Neural cell (in vitro differentiated cells): Measurements from ENCODE around the gene ARHGEF11. TPM values are rescaled to one million over a fixed set of nuclear protein-coding genes. Genes with fewer than 3 reads are reported as not detected.

ENCODE experiments used
- H2AFZ ChIP-seq: fragments of 200-600, 300-800 bp; sonication (generic), shearing (Covaris generic); 2 replicates; pipeline ENCODE4 v1.6.0; 2014; ENCODE audit warnings: low read depth, mild to moderate bottlenecking, antibody characterized with exemption, low read length, moderate library complexity
- H3F3A ChIP-seq: fragments of 200-600 bp; shearing (Covaris generic); 2 replicates; pipeline ENCODE4 v1.6.1; 2016; ENCODE audit warnings: mild to moderate bottlenecking, moderate library complexity, mixed read lengths, antibody characterized with exemption, low read length; ENCODE audit not compliant: insufficient read depth, poor library complexity, severe bottlenecking
- H3K27ac ChIP-seq: fragments of 200-600, 300-800 bp; sonication (generic), shearing (Covaris generic); 2 replicates; pipeline ENCODE4 v1.5.1; 2014; ENCODE audit warnings: mild to moderate bottlenecking, low read length, moderate library complexity
- H3K27me3 ChIP-seq: fragments of 300-800, 200-600 bp; sonication (generic), shearing (Covaris generic); 2 replicates; pipeline ENCODE4 v1.6.0; 2014; ENCODE audit warnings: mild to moderate bottlenecking, low read depth, low read length, moderate library complexity; ENCODE audit not compliant: insufficient read depth
- H3K36me3 ChIP-seq: fragments of 300-800, 200-600 bp; sonication (generic), shearing (Covaris generic); 2 replicates; pipeline ENCODE4 v1.5.1; 2014; ENCODE audit warnings: mild to moderate bottlenecking, antibody characterized with exemption, low read length, moderate library complexity; ENCODE audit not compliant: insufficient read depth
- H3K4me2 ChIP-seq: fragments of 300-800, 200-600 bp; sonication (generic), shearing (Covaris generic); 2 replicates; pipeline ENCODE4 v1.6.0; 2014; ENCODE audit warnings: mild to moderate bottlenecking, low read length
- H3K4me3 ChIP-seq: fragments of 300-800, 200-600 bp; sonication (generic), shearing (Covaris generic); 2 replicates; pipeline ENCODE4 v1.5.1; 2014; ENCODE audit warnings: mild to moderate bottlenecking, low read length, moderate library complexity
- H3K79me2 ChIP-seq: fragments of 200-600 bp; shearing (Covaris generic); replicated peaks from 2 replicates; pipeline ENCODE4 v1.6.0; 2014; ENCODE audit warnings: mild to moderate bottlenecking, low read length, moderate library complexity; ENCODE audit not compliant: insufficient read depth
- H3K9ac ChIP-seq: fragments of 300-800, 200-600 bp; sonication (generic), shearing (Covaris generic); 2 replicates; pipeline ENCODE4 v1.6.1; 2016; ENCODE audit warnings: mild to moderate bottlenecking, low read length, mixed read lengths
- H3K9me2 ChIP-seq: fragments of 200-600 bp; shearing (Covaris generic); 2 replicates; pipeline ENCODE4 v1.6.1; 2016; ENCODE audit warnings: mild to moderate bottlenecking, low read length, mixed read lengths; ENCODE audit not compliant: insufficient read depth
- H3K9me3 ChIP-seq: fragments of 200-600, 300-800 bp; sonication (generic), shearing (Covaris generic); 2 replicates; pipeline ENCODE4 v1.6.1; 2016; ENCODE audit warnings: mild to moderate bottlenecking, mixed run types, low read length, moderate library complexity, mixed read lengths
- H4K20me1 ChIP-seq: fragments of 200-600 bp; shearing (Covaris generic); 2 replicates; pipeline ENCODE4 v1.6.1; 2016; ENCODE audit warnings: mild to moderate bottlenecking, mixed run types; ENCODE audit not compliant: insufficient read depth
- EP300 ChIP-seq: fragments of 450-650 bp; conservative IDR thresholded peaks from 2 replicates; pipeline ENCODE4 v1.6.1; 2014; ENCODE audit warnings: antibody characterized with exemption, mild to moderate bottlenecking, moderate library complexity; ENCODE audit not compliant: poor library complexity, severe bottlenecking
- EZH2 ChIP-seq: fragments of 200-600, 300-800 bp; shearing (Covaris generic), sonication (generic); IDR thresholded peaks from 2 replicates; pipeline ENCODE4 v1.6.1; 2014; ENCODE audit warnings: antibody characterized with exemption, low read length, borderline replicate concordance, mild to moderate bottlenecking; ENCODE audit not compliant: insufficient read depth, poor library complexity, severe bottlenecking
- MXI1 ChIP-seq: fragments of 450-650 bp; conservative IDR thresholded peaks from 2 replicates; pipeline ENCODE4 v1.6.1; 2014; ENCODE audit warnings: antibody characterized with exemption, mild to moderate bottlenecking; ENCODE audit not compliant: poor library complexity, severe bottlenecking
- POLR2AphosphoS5 ChIP-seq: IDR thresholded peaks from 2 replicates; pipeline ENCODE4 v1.6.1; 2012
- RAD21 ChIP-seq: fragments of 450-650 bp; conservative IDR thresholded peaks from 2 replicates; pipeline ENCODE4 v1.6.1; 2014; ENCODE audit warnings: antibody characterized with exemption, mild to moderate bottlenecking, moderate library complexity
- SMC3 ChIP-seq: fragments of 450-650 bp; conservative IDR thresholded peaks from 2 replicates; pipeline ENCODE4 v1.6.1; 2014; ENCODE audit warnings: antibody characterized with exemption, mild to moderate bottlenecking, moderate library complexity; ENCODE audit not compliant: poor library complexity
- TAF1 ChIP-seq: IDR thresholded peaks from 2 replicates; pipeline ENCODE4 v1.6.1; 2012; ENCODE audit warnings: low read depth
- polyA plus RNA-seq: library from polyadenylated mRNA; depleted of rRNA; stranded (reverse); fragments of >200 nt; gene quantifications from 2 replicates; pipeline ENCODE4 v1.2.3, GENCODE V29; 2014
- TF ChIP-seq, protein P1 (sequence below): fragments of 450-650 bp; IDR thresholded peaks from 2 replicates; pipeline ENCODE4 v1.5.1; 2014; ENCODE audit warnings: antibody characterized with exemption, mild to moderate bottlenecking, moderate library complexity; ENCODE audit not compliant: poor library complexity, severe bottlenecking
- TF ChIP-seq, protein P2 (sequence below): IDR thresholded peaks from 2 replicates; pipeline ENCODE4 v1.6.1; 2012; ENCODE audit warnings: borderline replicate concordance

Gene ARHGEF11
- polyA plus RNA-seq, 1 donor from 2014 or later = 33.2 TPM

DNA sequence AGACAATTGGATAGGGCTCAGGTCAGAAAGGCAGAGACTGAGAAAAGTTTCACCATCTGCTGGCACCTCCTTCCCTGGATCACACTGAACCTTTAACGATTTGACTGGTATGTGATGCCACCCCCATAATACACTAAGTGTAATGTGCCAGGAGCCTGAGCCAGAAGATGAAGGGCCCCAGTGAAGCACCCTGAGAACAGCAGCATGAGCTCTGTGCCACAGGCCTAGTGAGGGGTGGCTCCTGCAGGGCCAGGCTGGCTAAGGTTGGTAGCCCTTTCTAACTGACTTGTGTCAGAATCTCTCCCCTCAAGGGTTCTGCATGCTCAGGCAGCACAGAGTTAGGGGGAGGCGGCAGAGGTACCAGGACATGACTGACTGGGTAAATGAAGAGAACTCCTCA is 38.9 kb downstream of the ARHGEF11 start:
- TF ChIP-seq TAF1 (no peak), EP300 (no peak)
- no peak overlapping the region for H3K4me3 ChIP-seq
- H3K27me3 ChIP-seq = no peaks in the 10 kb centered on the region
- H3F3A ChIP-seq = no peaks in the 10 kb centered on the region
- no peak overlapping the region for H3K9ac ChIP-seq
- no peaks in the 10 kb centered on the region for H4K20me1 ChIP-seq
- H3K9me2 ChIP-seq = no peaks in the 10 kb centered on the region
- H3K4me2 ChIP-seq = no peak overlapping the region
- H3K9me3 ChIP-seq = no peaks in the 10 kb centered on the region
- no peaks in the 10 kb centered on the region for H3K36me3 ChIP-seq
- no peak overlapping the region for H2AFZ ChIP-seq
- peaks cover 43% of the 10 kb centered on the region for H3K79me2 ChIP-seq
- no peak overlapping the region for H3K27ac ChIP-seq

DNA sequence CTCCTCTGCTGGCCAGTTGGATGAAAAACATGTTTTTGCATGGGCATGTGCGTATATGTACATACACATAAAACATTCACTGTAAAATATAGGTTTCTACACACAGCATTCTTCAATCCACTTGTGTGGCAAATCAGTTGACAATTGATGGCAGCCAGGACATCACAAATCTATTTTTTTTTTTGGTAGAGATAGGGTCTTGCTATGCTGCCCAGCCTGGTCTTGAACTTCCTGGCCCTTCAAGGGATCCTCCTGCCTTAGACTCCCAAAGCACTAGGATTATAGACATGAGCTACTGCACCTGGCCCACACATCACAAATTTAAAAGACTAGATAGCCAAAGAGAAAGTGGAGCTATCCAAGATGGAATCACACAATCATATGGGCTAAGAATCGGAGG is 39.6 kb downstream of the ARHGEF11 start:
- no peak overlapping the region for H3K4me3 ChIP-seq
- no peaks in the 10 kb centered on the region for H3F3A ChIP-seq
- peaks cover 38% of the 10 kb centered on the region for H3K79me2 ChIP-seq
- no peaks in the 10 kb centered on the region for H3K9me3 ChIP-seq
- H3K9me2 ChIP-seq = no peaks in the 10 kb centered on the region
- no peaks in the 10 kb centered on the region for H4K20me1 ChIP-seq
- no peak overlapping the region for H3K9ac ChIP-seq
- no peak overlapping the region for H2AFZ ChIP-seq
- H3K27ac ChIP-seq = no peak overlapping the region
- no peaks in the 10 kb centered on the region for H3K27me3 ChIP-seq
- no peaks in the 10 kb centered on the region for H3K36me3 ChIP-seq
- no peak overlapping the region for H3K4me2 ChIP-seq
- TF ChIP-seq RAD21 (no peak), POLR2AphosphoS5 (no peak), MXI1 (no peak), EP300 (no peak)
- TF ChIP-seq, protein P1, sequence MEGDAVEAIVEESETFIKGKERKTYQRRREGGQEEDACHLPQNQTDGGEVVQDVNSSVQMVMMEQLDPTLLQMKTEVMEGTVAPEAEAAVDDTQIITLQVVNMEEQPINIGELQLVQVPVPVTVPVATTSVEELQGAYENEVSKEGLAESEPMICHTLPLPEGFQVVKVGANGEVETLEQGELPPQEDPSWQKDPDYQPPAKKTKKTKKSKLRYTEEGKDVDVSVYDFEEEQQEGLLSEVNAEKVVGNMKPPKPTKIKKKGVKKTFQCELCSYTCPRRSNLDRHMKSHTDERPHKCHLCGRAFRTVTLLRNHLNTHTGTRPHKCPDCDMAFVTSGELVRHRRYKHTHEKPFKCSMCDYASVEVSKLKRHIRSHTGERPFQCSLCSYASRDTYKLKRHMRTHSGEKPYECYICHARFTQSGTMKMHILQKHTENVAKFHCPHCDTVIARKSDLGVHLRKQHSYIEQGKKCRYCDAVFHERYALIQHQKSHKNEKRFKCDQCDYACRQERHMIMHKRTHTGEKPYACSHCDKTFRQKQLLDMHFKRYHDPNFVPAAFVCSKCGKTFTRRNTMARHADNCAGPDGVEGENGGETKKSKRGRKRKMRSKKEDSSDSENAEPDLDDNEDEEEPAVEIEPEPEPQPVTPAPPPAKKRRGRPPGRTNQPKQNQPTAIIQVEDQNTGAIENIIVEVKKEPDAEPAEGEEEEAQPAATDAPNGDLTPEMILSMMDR = no peak

DNA sequence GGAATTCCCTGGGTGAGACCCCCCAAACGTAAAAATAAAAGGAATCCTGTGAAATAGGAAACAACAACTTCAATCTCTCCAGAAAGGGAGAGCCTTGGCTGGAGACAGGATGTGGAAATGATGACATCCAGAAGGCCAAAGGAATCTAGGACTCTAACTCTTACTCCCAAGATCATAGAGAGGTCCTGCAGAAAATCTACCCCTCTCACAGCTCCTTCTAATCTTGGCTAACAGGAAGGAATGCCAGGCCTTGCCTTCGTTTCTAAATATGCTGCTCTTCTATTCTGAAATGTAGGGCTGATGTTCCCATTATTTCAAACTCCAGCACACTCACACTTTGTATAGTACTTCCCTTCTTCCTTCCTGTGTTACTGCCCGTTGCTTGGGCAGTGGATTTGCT is 40.7 kb downstream of the ARHGEF11 start:
- Histone ChIP-seq H3K9me2 (no peaks in the 10 kb centered on the region), H2AFZ (no peak overlapping the region), H4K20me1 (no peaks in the 10 kb centered on the region), H3K27ac (no peak overlapping the region), H3F3A (no peaks in the 10 kb centered on the region), H3K36me3 (no peaks in the 10 kb centered on the region), H3K9ac (no peak overlapping the region), H3K9me3 (no peaks in the 10 kb centered on the region), H3K4me3 (no peak overlapping the region), H3K27me3 (no peaks in the 10 kb centered on the region), H3K4me2 (no peak overlapping the region), H3K79me2 (peaks cover 31% of the 10 kb centered on the region)
- TF ChIP-seq RAD21 (no peak), TAF1 (no peak), SMC3 (no peak), POLR2AphosphoS5 (no peak), EZH2 (no peak), MXI1 (no peak), EP300 (no peak)
- TF ChIP-seq, protein P2, sequence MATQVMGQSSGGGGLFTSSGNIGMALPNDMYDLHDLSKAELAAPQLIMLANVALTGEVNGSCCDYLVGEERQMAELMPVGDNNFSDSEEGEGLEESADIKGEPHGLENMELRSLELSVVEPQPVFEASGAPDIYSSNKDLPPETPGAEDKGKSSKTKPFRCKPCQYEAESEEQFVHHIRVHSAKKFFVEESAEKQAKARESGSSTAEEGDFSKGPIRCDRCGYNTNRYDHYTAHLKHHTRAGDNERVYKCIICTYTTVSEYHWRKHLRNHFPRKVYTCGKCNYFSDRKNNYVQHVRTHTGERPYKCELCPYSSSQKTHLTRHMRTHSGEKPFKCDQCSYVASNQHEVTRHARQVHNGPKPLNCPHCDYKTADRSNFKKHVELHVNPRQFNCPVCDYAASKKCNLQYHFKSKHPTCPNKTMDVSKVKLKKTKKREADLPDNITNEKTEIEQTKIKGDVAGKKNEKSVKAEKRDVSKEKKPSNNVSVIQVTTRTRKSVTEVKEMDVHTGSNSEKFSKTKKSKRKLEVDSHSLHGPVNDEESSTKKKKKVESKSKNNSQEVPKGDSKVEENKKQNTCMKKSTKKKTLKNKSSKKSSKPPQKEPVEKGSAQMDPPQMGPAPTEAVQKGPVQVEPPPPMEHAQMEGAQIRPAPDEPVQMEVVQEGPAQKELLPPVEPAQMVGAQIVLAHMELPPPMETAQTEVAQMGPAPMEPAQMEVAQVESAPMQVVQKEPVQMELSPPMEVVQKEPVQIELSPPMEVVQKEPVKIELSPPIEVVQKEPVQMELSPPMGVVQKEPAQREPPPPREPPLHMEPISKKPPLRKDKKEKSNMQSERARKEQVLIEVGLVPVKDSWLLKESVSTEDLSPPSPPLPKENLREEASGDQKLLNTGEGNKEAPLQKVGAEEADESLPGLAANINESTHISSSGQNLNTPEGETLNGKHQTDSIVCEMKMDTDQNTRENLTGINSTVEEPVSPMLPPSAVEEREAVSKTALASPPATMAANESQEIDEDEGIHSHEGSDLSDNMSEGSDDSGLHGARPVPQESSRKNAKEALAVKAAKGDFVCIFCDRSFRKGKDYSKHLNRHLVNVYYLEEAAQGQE = no peak
- TF ChIP-seq, protein P1 = no peak
